DOHH2 (cell line): Measurements from ENCODE around the gene NPEPPS.
"Not testable (repeated sequence)": the region's sequence is repeated elsewhere in the genome, so short reads cannot be mapped to it uniquely, and the experiment has no call there.

Experiments
- H3F3A ChIP-seq: fragments of 200-600 bp; sonication (generic), shearing (Covaris generic); 2 replicates; pipeline ENCODE4 v1.6.0; 2016; ENCODE audit warnings: antibody characterized with exemption, mild to moderate bottlenecking; ENCODE audit not compliant: control insufficient read depth, insufficient read depth
- H3K27ac ChIP-seq: fragments of 200-600 bp; sonication (generic); 2 replicates; pipeline ENCODE4 v1.5.1; 2014; ENCODE audit warnings: low read depth, mild to moderate bottlenecking, low read length, moderate library complexity
- H3K27me3 ChIP-seq: fragments of 200-600 bp; sonication (generic); 2 replicates; pipeline ENCODE4 v1.6.1; 2014; ENCODE audit warnings: mild to moderate bottlenecking, low read length, mixed read lengths; ENCODE audit not compliant: control insufficient read depth
- H3K36me3 ChIP-seq: fragments of 200-600 bp; sonication (generic); 2 replicates; pipeline ENCODE4 v1.6.1; 2014; ENCODE audit warnings: mild to moderate bottlenecking, low read length, moderate library complexity, mixed read lengths; ENCODE audit not compliant: control insufficient read depth
- H3K4me1 ChIP-seq: fragments of 200-600 bp; sonication (generic); 2 replicates; pipeline ENCODE4 v1.6.1; 2014; ENCODE audit warnings: mild to moderate bottlenecking, low read length, mixed read lengths; ENCODE audit not compliant: control insufficient read depth
- H3K4me2 ChIP-seq: fragments of 200-600 bp; sonication (generic); 2 replicates; pipeline ENCODE4 v1.6.0; 2014; ENCODE audit warnings: mild to moderate bottlenecking, low read length, moderate library complexity
- H3K4me3 ChIP-seq: fragments of 200-600 bp; sonication (generic); 2 replicates; pipeline ENCODE4 v1.5.1; 2014; ENCODE audit warnings: mild to moderate bottlenecking, low read length, mixed read lengths
- H3K79me2 ChIP-seq: fragments of 200-600 bp; sonication (generic); 2 replicates; pipeline ENCODE4 v1.6.1; 2014; ENCODE audit warnings: mild to moderate bottlenecking, low read length, mixed read lengths; ENCODE audit not compliant: control insufficient read depth
- H3K9me2 ChIP-seq: fragments of 200-600 bp; sonication (generic); replicated peaks from 2 replicates; pipeline ENCODE4 v1.6.1; 2014; ENCODE audit warnings: mild to moderate bottlenecking, low read length, mixed read lengths; ENCODE audit not compliant: control insufficient read depth
- H3K9me3 ChIP-seq: fragments of 200-600 bp; sonication (generic); 2 replicates; pipeline ENCODE4 v1.6.1; 2014; ENCODE audit warnings: antibody characterized with exemption, low read length, mixed read lengths; ENCODE audit not compliant: control insufficient read depth, insufficient read depth
- H4K20me1 ChIP-seq: fragments of 200-600 bp; sonication (generic); 2 replicates; pipeline ENCODE4 v1.6.0; 2014; ENCODE audit warnings: low read depth, mild to moderate bottlenecking, antibody characterized with exemption, low read length, moderate library complexity; ENCODE audit not compliant: control insufficient read depth, insufficient read depth

NPEPPS gene

DNA sequence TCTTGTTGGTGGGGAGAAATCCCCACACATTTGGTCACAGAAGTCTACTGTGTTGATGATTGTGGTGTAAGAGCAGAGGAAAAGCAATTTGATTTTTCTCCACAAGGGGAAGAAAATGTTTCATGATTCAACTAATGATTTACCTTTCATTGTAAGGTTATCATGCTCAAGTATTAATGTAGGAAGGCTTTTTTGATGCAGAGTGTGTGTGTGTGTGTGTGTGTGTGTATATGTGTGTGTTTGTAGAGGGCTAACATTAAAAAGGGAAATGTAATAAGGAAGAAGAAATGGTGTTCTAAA is 31.4 kb downstream of the NPEPPS start:
- H3K4me1 ChIP-seq, H3K9me2 ChIP-seq, H3K4me2 ChIP-seq, H3K27me3 ChIP-seq, H3K27ac ChIP-seq, H3K4me3 ChIP-seq, H3K79me2 ChIP-seq, H3F3A ChIP-seq, H4K20me1 ChIP-seq, H3K9me3 ChIP-seq, H3K36me3 ChIP-seq: not testable (repeated sequence)

DNA sequence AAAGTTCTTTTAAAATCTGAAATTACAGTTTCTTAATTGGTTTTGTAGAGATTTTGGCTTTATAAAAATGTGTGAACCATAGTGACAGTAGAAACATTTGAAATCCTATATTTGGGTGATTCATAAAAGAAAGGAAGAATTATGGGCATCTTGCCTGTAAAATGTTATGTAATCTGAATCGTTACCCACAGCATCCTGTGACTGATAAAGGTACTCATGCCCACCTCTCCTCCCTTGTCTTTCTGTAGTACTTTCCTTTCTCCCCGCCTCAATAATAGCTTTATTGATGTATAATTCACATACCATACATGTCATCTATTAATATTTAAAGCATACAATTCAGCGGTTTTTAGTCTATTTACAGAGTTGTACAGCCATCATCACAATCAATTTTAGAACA is 36.4 kb downstream of the NPEPPS start:
- not testable (repeated sequence) for H3K36me3 ChIP-seq, H4K20me1 ChIP-seq, H3K4me1 ChIP-seq, H3K4me3 ChIP-seq, H3K27ac ChIP-seq, H3K79me2 ChIP-seq, H3K9me2 ChIP-seq, H3F3A ChIP-seq, H3K27me3 ChIP-seq, H3K4me2 ChIP-seq, H3K9me3 ChIP-seq

DNA sequence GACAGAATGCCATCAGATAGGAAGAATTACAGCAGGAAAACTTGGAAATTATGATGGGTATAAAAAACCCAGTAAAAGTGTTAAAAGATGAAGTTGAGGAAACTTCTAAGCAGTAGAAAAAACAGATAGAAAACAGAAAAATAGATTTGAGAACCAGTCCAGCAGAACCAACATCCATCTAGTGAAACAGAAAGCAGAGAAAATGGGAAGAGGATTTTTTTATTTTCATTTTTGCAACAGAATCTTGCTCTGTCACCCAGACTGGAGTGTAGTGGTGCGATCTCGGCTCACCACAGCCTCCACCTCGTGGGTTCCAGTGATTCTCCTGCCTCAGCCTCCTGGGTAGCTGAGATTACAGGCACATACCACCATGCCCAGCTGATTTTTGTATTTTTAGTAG is 41.7 kb downstream of the NPEPPS start:
- H3K27me3 ChIP-seq, H3K36me3 ChIP-seq, H4K20me1 ChIP-seq, H3K9me3 ChIP-seq, H3K79me2 ChIP-seq, H3K4me1 ChIP-seq, H3K27ac ChIP-seq, H3K9me2 ChIP-seq, H3F3A ChIP-seq, H3K4me3 ChIP-seq, H3K4me2 ChIP-seq: not testable (repeated sequence)

DNA sequence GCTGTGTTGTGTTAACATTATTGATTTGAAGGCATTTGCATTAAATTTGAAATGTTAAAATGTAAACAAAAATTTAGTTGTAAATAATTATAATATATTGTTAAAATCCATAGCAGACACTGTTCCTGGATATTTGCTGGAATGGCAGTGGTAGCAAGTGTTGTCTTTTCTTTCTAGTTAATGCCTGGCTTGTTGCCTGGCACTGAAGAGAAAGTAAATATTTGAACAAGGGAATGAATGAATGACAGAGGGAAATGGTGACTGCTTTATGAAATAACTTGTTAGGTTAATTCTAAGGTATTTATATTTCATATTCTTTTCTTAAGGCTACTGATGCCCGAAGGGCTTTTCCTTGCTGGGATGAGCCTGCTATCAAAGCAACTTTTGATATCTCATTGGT is 51.5 kb downstream of the NPEPPS start:
- not testable (repeated sequence) for H3K27me3 ChIP-seq, H3K4me1 ChIP-seq, H3K9me2 ChIP-seq, H3K4me2 ChIP-seq, H3K79me2 ChIP-seq, H3K9me3 ChIP-seq, H3K4me3 ChIP-seq, H3K27ac ChIP-seq, H4K20me1 ChIP-seq, H3K36me3 ChIP-seq, H3F3A ChIP-seq

DNA sequence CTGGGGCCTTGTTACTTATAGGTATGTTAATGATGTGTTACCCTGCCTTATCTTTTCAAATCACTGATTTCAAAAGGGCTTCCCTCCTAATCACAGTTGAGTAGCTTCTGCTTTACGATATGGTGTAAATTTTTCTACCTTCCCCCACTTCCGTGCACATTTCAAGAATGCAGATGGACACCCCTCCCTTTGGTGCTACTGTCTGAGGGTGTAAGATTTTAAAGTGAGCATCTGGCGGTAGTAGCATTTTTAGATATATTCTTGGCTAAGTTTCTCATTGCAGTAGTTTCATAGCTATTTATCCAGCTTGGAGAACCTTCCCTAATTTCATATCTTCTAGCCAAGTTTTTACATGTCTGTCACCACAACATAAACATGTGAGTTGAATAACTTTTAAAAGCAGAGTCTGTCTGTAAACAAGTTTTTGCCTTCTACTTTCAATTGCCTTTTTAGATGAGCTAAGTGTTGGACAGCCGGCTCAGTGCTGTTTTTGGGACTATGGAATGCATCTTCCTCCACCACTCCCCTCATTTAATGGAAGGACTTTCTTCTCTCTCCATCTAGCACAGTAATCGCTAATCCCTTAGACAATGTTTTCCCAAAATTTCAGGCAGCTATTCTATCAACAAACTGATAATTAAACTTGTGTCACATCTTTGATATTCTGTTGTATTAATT is 55.6 kb downstream of the NPEPPS start:
- H3K4me1 ChIP-seq, H3F3A ChIP-seq, H3K79me2 ChIP-seq, H3K9me2 ChIP-seq, H3K36me3 ChIP-seq, H3K9me3 ChIP-seq, H3K27me3 ChIP-seq, H3K27ac ChIP-seq, H3K4me2 ChIP-seq, H4K20me1 ChIP-seq, H3K4me3 ChIP-seq: not testable (repeated sequence)

DNA sequence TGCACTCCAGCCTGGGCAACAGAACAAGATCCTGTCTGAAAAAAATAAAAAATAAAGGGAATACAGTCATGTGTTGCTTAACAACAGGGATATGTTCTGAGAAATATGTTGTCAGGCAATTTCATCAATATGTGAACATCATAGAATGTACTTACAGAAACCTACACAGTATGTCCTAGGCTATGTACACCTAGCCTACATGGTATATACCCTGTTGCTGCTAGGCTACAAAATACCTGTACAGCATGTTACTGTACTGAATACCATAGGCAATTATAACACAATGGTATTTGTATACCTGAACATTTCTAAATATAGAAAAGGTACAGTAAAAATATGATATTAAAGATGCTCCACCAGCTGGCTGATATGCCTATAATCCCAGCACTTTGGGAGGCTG is 62.6 kb downstream of the NPEPPS start:
- H3K27ac ChIP-seq, H3K4me3 ChIP-seq, H3K79me2 ChIP-seq, H3K9me3 ChIP-seq, H3K4me2 ChIP-seq, H3K27me3 ChIP-seq, H4K20me1 ChIP-seq, H3K4me1 ChIP-seq, H3F3A ChIP-seq, H3K9me2 ChIP-seq: not testable (repeated sequence)
- peaks cover 16% of the 10 kb centered on the region for H3K36me3 ChIP-seq
